ENCODE data around the gene MTLN.

- TF ChIP-seq CTCF (conservative IDR thresholded peaks at IDR 0.05) (no peak), ZFX (IDR thresholded peaks at IDR 0.05) (no peak)
Measured at GRCh38 chr2:110172506-110172905, 39.8 kb downstream of the MTLN start.
